AG04449 (cell line): Measurements from ENCODE around the gene TOM1L2.
A peak's percentile ranks its signal among the peaks of the same experiment; 100 is the strongest.

Experiments
- CTCF ChIA-PET: fragments of 350-600 bp; formaldehyde crosslinking; extraction: SDS; loops from one replicate; lab custom pipeline; 2021; ENCODE audit warnings: antibody characterized with exemption; lab: Yijun Ruan, JAX
- POLR2A ChIA-PET: fragments of 400-600, 350-600 bp; formaldehyde crosslinking; extraction: SDS; loops from one replicate; lab custom pipeline; 2020; ENCODE audit warnings: antibody characterized with exemption, inconsistent platforms; lab: Yijun Ruan, JAX
- DNase-seq: peaks from one replicate; pipeline ENCODE4 v3.0.0-alpha.2; 2010; ENCODE audit warnings: low read depth, low spot score
- H3K4me3 ChIP-seq: 2 replicates; pipeline ENCODE4 v1.5.1; 2011; ENCODE audit warnings: low read depth, mild to moderate bottlenecking, control low read depth, low read length
- TF ChIP-seq, protein P1 (sequence below): IDR thresholded peaks from one replicate; pipeline ENCODE4 v1.5.1; 2011; ENCODE audit warnings: mild to moderate bottlenecking, moderate library complexity, low read length, control low read depth, inconsistent platforms; ENCODE audit not compliant: insufficient read depth; ENCODE audit errors: missing control alignments

TOM1L2 gene

DNA sequence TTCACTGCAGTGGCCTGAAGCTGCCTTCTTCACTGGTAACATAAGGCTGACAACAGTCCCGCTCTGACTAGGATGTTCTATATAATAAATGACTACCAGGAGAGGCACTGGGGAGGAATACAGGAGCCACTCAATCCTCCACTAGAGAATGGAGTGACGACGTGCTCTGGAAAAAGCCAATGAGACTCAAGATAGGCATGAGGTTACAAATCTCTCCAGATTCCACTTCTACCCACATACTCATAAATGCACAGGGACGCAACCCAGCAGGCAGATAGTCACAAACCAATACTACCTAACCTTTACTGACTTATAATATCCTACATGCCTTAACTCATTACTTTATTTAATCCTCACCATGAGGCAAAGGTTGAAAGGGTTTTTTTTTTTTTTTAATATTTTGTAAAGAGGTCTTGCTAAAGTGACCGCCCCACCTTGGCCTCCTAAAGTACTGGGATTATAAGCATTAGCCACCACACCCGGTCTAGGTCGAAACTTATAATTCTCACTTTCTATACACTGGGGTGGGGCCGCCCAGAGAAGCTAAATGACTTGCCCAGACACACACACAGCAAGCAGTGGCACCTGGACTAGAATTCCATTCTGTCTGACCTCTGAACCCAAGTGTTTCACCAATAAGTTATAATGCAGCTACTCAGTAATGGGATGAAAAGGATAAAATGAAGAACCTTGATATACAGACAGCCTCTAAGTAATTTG lies 33.7 kb downstream of the TOM1L2 start:
- ChIA-PET CTCF (interaction anchor here (1.6 kb wide), 1 partner anchor 19 kb away, joined by 5 read pairs; no protein-coding TSS in a partner anchor), POLR2A (no interaction called here)
- TF ChIP-seq, protein P1, sequence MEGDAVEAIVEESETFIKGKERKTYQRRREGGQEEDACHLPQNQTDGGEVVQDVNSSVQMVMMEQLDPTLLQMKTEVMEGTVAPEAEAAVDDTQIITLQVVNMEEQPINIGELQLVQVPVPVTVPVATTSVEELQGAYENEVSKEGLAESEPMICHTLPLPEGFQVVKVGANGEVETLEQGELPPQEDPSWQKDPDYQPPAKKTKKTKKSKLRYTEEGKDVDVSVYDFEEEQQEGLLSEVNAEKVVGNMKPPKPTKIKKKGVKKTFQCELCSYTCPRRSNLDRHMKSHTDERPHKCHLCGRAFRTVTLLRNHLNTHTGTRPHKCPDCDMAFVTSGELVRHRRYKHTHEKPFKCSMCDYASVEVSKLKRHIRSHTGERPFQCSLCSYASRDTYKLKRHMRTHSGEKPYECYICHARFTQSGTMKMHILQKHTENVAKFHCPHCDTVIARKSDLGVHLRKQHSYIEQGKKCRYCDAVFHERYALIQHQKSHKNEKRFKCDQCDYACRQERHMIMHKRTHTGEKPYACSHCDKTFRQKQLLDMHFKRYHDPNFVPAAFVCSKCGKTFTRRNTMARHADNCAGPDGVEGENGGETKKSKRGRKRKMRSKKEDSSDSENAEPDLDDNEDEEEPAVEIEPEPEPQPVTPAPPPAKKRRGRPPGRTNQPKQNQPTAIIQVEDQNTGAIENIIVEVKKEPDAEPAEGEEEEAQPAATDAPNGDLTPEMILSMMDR = no peak
- no peak overlapping the region for H3K4me3 ChIP-seq
- DNase-seq = no peak

DNA sequence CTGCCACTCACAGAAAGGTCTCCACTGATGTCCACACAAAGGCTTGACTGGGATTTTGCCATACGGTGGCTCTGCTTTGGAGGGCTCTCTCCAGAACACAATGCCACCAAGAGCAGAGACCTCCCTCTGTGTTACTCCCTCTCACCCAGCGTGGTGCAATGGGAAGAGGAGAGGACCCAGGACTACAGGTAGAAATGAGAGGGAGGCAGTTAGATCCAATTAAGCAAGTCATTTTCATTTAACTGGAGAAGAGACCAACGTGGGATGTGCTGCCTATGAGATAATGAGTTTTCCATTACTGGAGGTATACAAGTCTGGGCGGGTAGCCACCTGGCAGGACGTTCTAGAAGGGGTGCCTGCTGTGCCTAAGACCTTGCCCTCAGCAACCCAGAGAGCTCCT lies 34.2 kb downstream of the TOM1L2 start:
- ChIA-PET CTCF (interaction anchor here (1.6 kb wide), 1 partner anchor 19 kb away, joined by 5 read pairs; no protein-coding TSS in a partner anchor), POLR2A (no interaction called here)

DNA sequence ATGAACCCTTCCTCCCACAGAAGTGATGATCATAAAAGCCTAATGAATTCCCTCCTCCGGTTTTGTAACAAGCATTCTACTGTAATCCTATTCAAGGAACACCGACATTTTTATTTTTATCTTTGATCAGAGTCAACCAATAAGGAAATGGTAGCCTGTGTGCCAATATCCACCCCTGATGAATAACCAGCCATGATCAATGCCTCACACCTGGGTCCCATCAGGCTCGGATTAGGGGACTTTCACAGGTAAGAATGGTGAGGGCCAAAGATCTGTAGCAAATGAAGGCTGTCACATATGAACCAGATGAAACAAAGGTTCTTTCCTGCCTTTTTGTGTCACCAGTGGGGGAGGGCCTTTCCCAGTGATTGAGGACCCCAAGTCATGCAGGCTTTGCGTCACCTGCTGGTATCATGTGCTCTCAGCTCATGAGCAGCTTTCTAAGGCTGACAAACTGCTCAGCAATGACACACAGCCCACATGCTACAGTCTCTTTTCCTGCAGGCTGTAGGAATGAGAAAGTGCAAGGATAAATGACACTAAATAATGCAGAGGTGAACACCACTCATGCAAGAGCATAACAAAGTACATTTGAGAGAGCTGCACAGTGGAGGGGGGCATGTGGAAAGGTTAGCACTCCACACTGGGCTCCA lies 34.9 kb downstream of the TOM1L2 start:
- ChIA-PET CTCF (interaction anchor here (1.3 to 1.6 kb wide), 3 partner anchors 13 to 18 kb away, joined by 3 to 5 read pairs (median 4); no protein-coding TSS in a partner anchor), POLR2A (no interaction called here)
- H3K4me3 ChIP-seq = no peak overlapping the region
- TF ChIP-seq, protein P1 = no peak
- no peak for DNase-seq

More for the DNA sequence above, 34.2 kb downstream of the TOM1L2 start:
- H3K4me3 ChIP-seq = no peak overlapping the region
- TF ChIP-seq, protein P1 = no peak
- DNase-seq = no peak

DNA sequence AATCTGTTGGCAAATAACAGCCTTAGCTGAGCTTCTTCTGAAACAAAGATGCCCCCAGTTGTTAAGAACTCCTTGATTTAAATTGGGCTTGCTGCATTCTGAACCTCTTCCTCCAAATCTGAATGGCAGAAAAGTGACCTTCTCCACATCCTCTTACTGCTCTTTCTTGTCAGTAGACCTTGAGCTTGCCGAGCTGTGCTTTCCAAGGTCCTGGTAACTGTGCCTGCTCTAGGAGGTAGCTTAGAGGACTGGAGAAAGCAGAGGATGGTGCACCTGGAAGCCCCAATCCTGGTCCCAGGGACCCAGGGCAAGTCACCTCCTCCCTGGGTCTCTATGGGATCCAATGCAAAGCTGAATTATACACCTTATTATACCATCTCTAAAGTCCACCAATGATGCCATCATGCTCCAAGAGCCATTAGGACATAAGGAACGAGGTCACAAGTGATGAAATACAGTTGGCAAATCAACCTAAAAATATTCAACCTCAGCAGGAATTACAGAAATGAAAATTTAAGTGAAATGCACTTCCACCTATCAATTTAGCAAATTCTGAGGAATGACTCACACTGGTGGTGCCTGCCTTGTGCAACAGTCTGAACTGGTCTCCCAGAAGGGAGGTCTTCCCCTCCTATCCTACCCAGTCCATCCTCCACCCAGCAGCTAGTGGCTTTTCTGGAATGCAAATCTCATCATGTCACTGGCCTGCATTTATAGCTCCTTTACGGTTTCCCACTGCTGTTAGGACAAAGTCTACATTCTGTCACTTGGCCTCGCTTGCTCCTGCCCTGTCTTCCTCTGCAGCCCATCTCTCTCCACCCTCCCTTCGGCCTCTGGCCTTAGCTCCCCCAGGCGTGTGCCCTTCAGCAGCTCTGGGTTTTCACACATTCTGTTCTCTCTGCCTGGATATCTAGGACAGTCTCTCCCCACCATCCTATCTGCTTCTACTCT lies 36.6 kb downstream of the TOM1L2 start:
- TF ChIP-seq, protein P1 = no peak
- DNase-seq = peak; percentile 90
- CTCF ChIA-PET = interaction anchor here (1.0 to 9.4 kb wide), 10 partner anchors 10 to 97 kb away, joined by 3 to 69 read pairs (median 6); partner anchors contain the start of genes DRC3 and TOM1L2
- no peak overlapping the region for H3K4me3 ChIP-seq
- POLR2A ChIA-PET = interaction anchor here (0.6 to 1.9 kb wide), 5 partner anchors 9 to 35 kb away, joined by 3 to 7 read pairs (median 4); no protein-coding TSS in a partner anchor

DNA sequence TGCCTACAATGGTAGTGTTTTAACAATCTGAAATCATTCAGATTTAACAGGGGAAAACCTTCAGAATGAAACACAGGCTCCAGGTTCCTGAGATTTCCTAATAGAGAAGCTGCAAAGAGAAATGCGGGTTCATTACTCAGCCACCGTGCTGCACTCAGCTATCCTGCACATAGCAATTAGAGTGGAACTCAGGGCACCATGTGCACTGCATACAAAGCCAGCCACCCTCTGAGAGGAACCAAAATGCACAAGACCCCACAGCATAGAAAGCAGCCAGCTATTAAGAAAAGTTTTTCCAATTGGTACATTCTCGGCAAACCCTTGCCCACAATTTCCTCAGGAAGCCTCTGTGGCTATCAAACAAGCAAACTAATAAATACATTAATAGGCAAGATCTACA lies 37.4 kb downstream of the TOM1L2 start:
- ChIA-PET POLR2A (interaction anchor here (1.2 to 1.9 kb wide), 2 partner anchors 14 to 34 kb away, joined by 5 to 7 read pairs; no protein-coding TSS in a partner anchor), CTCF (interaction anchor here (1.0 to 9.4 kb wide), 6 partner anchors 9 to 44 kb away, joined by 3 to 69 read pairs (median 6); partner anchors contain the start of genes DRC3 and TOM1L2)
- no peak for DNase-seq
- TF ChIP-seq, protein P1 = no peak
- no peak overlapping the region for H3K4me3 ChIP-seq
